ENCODE data around the gene KDM5B. TPM values are rescaled to one million over a fixed set of nuclear protein-coding genes. Genes with fewer than 3 reads are reported as not detected.

The KDM5B gene
- total RNA-seq, 1 donor from 2014 or later = 126 TPM

DNA sequence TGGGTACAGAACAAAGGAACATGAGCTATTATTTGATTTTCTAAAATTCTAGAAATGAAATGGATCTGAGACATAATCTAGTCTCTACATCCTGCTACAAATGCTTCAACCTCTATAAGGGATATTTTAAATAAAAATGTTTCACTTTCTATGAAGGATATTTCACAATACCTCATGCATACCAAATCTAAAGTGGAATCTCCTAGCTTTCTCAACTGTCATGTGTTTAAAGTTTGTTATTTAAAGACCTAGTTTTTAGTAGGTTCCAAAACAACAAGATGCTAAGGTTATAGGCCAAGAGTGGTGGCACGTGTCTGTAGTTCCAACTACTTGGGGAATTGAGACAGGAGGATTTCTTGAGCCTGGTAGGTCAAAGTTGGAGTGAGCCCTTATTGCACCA, 47.6 kb downstream of the KDM5B start:
- Mint-ChIP-seq H3K27me3 (ENCODE audit: low read depth) (no peaks in the 10 kb centered on the region), H3K36me3 (ENCODE audit: low read depth) (peaks cover 36% of the 10 kb centered on the region), H3K27ac (ENCODE audit: unreplicated experiment) (no peak overlapping the region), H3K4me1 (ENCODE audit: low read depth) (peaks cover 20% of the 10 kb centered on the region), H3K9me3 (ENCODE audit: low read depth) (no peaks in the 10 kb centered on the region), H3K4me3 (ENCODE audit: unreplicated experiment) (no peak overlapping the region)
- TF ChIP-seq, protein P1, sequence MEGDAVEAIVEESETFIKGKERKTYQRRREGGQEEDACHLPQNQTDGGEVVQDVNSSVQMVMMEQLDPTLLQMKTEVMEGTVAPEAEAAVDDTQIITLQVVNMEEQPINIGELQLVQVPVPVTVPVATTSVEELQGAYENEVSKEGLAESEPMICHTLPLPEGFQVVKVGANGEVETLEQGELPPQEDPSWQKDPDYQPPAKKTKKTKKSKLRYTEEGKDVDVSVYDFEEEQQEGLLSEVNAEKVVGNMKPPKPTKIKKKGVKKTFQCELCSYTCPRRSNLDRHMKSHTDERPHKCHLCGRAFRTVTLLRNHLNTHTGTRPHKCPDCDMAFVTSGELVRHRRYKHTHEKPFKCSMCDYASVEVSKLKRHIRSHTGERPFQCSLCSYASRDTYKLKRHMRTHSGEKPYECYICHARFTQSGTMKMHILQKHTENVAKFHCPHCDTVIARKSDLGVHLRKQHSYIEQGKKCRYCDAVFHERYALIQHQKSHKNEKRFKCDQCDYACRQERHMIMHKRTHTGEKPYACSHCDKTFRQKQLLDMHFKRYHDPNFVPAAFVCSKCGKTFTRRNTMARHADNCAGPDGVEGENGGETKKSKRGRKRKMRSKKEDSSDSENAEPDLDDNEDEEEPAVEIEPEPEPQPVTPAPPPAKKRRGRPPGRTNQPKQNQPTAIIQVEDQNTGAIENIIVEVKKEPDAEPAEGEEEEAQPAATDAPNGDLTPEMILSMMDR (IDR thresholded peaks at IDR 0.05) = no peak
- no peak for DNase-seq (ENCODE audit: low spot score)

DNA sequence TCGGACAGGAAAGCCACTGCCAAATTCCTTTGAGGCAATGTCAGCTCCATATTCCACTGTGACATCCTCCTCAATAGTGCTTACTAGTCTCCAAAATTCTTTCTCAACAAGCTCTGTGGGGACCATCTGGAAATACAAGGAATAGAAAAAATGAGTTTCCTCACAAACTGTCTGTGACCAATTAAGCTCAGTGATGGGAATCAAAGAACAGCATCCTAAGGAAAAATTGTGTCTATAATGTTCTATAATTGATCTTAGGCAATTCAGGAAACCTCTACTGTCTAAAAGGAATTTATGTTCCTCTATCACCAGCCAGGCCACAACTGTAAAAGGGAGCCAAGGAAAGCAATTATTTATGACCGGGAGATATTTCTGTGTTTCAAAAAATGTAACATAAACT, 51.8 kb downstream of the KDM5B start:
- no peaks in the 10 kb centered on the region for H3K9me3 Mint-ChIP-seq (ENCODE audit: low read depth)
- TF ChIP-seq, protein P1 (IDR thresholded peaks at IDR 0.05) = no peak
- no peak overlapping the region for H3K27ac Mint-ChIP-seq (ENCODE audit: unreplicated experiment)
- DNase-seq (ENCODE audit: low spot score) = no peak
- peaks cover 46% of the 10 kb centered on the region for H3K36me3 Mint-ChIP-seq (ENCODE audit: low read depth)
- no peaks in the 10 kb centered on the region for H3K27me3 Mint-ChIP-seq (ENCODE audit: low read depth)
- no peak overlapping the region for H3K4me3 Mint-ChIP-seq (ENCODE audit: unreplicated experiment)
- no peaks in the 10 kb centered on the region for H3K4me1 Mint-ChIP-seq (ENCODE audit: low read depth)

DNA sequence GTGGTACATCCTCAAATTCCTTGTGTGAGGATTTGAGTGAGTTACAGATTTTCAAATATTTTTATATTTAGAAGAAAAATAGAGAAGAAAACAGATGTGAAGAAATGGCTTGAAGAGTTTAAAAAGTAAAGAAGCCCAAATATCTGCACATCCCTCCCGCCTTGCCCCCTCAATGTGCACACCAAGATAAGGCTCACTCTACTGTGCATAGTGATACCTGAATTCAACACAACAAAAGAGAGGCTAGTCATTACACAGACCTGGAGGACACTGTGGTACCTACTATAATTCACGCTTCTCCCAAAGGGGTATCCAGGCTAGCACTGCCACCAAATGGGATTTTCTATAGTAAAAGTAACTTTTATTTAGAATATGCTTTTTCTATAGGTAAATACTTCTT, 53.9 kb downstream of the KDM5B start:
- Mint-ChIP-seq H3K9me3 (ENCODE audit: low read depth) (no peaks in the 10 kb centered on the region), H3K27ac (ENCODE audit: unreplicated experiment) (no peak overlapping the region), H3K36me3 (ENCODE audit: low read depth) (peaks cover 49% of the 10 kb centered on the region), H3K4me1 (ENCODE audit: low read depth) (no peaks in the 10 kb centered on the region), H3K4me3 (ENCODE audit: unreplicated experiment) (no peak overlapping the region), H3K27me3 (ENCODE audit: low read depth) (no peaks in the 10 kb centered on the region)
- TF ChIP-seq, protein P1 (IDR thresholded peaks at IDR 0.05) = no peak
- no peak for DNase-seq (ENCODE audit: low spot score)

DNA sequence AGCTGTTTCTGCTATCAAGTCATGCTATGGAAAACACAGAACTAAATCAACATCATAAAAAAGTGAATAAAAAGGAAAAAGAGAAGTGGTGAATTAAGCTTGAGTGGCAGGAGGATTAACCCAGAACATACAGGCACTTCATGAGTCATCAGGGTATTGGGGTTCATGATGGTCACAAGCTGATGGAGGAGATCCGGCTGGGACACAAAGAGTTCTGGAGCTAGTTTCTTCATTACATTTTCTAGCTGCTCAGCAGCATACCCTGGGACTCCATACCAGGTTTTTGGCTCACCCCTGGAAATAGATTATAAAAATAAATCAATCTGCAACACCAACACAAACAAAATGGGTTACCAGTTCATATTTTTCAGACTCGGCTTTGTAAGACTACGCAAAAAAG, 55.4 kb downstream of the KDM5B start:
- peaks cover 51% of the 10 kb centered on the region for H3K36me3 Mint-ChIP-seq (ENCODE audit: low read depth)
- no peak for DNase-seq (ENCODE audit: low spot score)
- H3K4me3 Mint-ChIP-seq (ENCODE audit: unreplicated experiment) = no peak overlapping the region
- H3K4me1 Mint-ChIP-seq (ENCODE audit: low read depth) = no peaks in the 10 kb centered on the region
- no peaks in the 10 kb centered on the region for H3K27me3 Mint-ChIP-seq (ENCODE audit: low read depth)
- TF ChIP-seq, protein P1 (IDR thresholded peaks at IDR 0.05) = no peak
- no peaks in the 10 kb centered on the region for H3K9me3 Mint-ChIP-seq (ENCODE audit: low read depth)
- no peak overlapping the region for H3K27ac Mint-ChIP-seq (ENCODE audit: unreplicated experiment)

DNA sequence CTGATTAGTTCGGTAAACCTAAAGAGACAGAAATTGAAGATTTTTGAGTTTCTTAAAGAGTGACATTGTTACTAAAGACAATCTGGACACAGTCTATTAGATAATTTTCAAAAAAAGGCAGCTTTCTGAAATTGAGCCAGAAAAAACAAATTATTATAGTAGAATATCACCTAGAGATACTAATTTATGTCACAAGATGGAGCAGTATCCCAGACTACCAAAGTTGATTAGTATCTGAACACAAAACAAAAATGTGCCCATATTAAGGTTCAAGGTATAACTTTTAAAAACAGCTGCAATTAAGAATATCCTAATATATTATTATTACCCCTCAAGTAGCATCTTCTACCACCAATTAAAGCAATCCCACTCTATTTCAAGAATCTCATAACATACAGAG, 57.5 kb downstream of the KDM5B start:
- Mint-ChIP-seq H3K9me3 (ENCODE audit: low read depth) (no peaks in the 10 kb centered on the region), H3K4me3 (ENCODE audit: unreplicated experiment) (no peak overlapping the region), H3K4me1 (ENCODE audit: low read depth) (no peaks in the 10 kb centered on the region), H3K36me3 (ENCODE audit: low read depth) (peaks cover 43% of the 10 kb centered on the region), H3K27me3 (ENCODE audit: low read depth) (no peaks in the 10 kb centered on the region), H3K27ac (ENCODE audit: unreplicated experiment) (no peak overlapping the region)
- DNase-seq (ENCODE audit: low spot score) = no peak
- TF ChIP-seq, protein P1 (IDR thresholded peaks at IDR 0.05) = peak; percentile 63

Data from chondrocyte (in vitro differentiated cells).